Activated CD8-positive, alpha-beta memory T cell treated with anti-CD3 and anti-CD28 coated beads for 48 hours (primary cell): Measurements from ENCODE around the gene RWDD4.
A peak's percentile ranks its signal among the peaks of the same experiment; 100 is the strongest.

Source experiments
- DNase-seq, 3 experiments: peaks; one replicate each; pipeline ENCODE4 v3.0.0-alpha.2; 2020; ENCODE audit warnings: low read depth in 2 of 3, low spot score in 2 of 3

The RWDD4 gene

GRCh38 chr4:183659029-183659871 is at the start of gene RWDD4, which contains the start of gene TRAPPC11:
Gene RWDD4 (minus strand): TSS chr4:183659185. CDS start chr4:183658952, 233 bp downstream.
Gene TRAPPC11 (plus strand): TSS chr4:183659293. CDS start chr4:183663868, 4,575 bp downstream.
- peak; percentile 71 to 86 (median 82) for DNase-seq

- no peak for DNase-seq
Measured at GRCh38 chr4:183702492-183702891, 43.5 kb upstream of the RWDD4 start.

- DNase-seq: no peak
Measured at GRCh38 chr4:183700407-183700806, 41.4 kb upstream of the RWDD4 start.

GRCh38 chr4:183698909-183699308 is 39.9 kb upstream of the RWDD4 start:
- DNase-seq: no peak

GRCh38 chr4:183691897-183692296 is 32.9 kb upstream of the RWDD4 start:
- no peak for DNase-seq

GRCh38 chr4:183691006-183691405 is 32.0 kb upstream of the RWDD4 start:
- DNase-seq: no peak

GRCh38 chr4:183688216-183688615 is 29.2 kb upstream of the RWDD4 start:
- DNase-seq: no peak

GRCh38 chr4:183686461-183686860 is 27.5 kb upstream of the RWDD4 start:
- DNase-seq: no peak

GRCh38 chr4:183681119-183681518 is 22.1 kb upstream of the RWDD4 start:
- DNase-seq: no peak

- DNase-seq: no peak
Measured at GRCh38 chr4:183675625-183676024, 16.6 kb upstream of the RWDD4 start.

- DNase-seq: no peak
Measured at GRCh38 chr4:183674153-183674552, 15.2 kb upstream of the RWDD4 start.

GRCh38 chr4:183670960-183671555 is 12.1 kb upstream of the RWDD4 start:
- DNase-seq: no peak

GRCh38 chr4:183670251-183670650 is 11.3 kb upstream of the RWDD4 start:
- no peak for DNase-seq

GRCh38 chr4:183666088-183666487 is 7.1 kb upstream of the RWDD4 start:
- DNase-seq: no peak

GRCh38 chr4:183659872-183660242 is 872 bp upstream of the RWDD4 start:
- no peak for DNase-seq

GRCh38 chr4:183658362-183659028 is 490 bp downstream of the RWDD4 start:
- DNase-seq: peak in 2 of 3 experiments; percentile 8 to 27

- DNase-seq: no peak
Measured at GRCh38 chr4:183657564-183657963, 1.4 kb downstream of the RWDD4 start.

GRCh38 chr4:183645326-183645725 is 13.7 kb downstream of the RWDD4 start:
- no peak for DNase-seq

- DNase-seq: no peak
Measured at GRCh38 chr4:183639291-183639690, 19.7 kb downstream of the RWDD4 start.

GRCh38 chr4:183638436-183638835 is 20.5 kb downstream of the RWDD4 start:
- no peak for DNase-seq

- no peak for DNase-seq
Measured at GRCh38 chr4:183637461-183637860, 21.5 kb downstream of the RWDD4 start.

- no peak for DNase-seq
Measured at GRCh38 chr4:183636923-183637322, 22.1 kb downstream of the RWDD4 start.
